ENCODE data around the gene RASL11B. TPM values are rescaled to one million over a fixed set of nuclear protein-coding genes. Genes with fewer than 3 reads are reported as not detected.

Gene RASL11B
- total and polyA plus RNA-seq, 12 donors = 1.3 to 11.0 (median 3.3) TPM

- Histone ChIP-seq H3K27me3 (no peaks in the 10 kb centered on the region), H3K4me3 (no peak overlapping the region), H3K9me3 (replicated peaks in 1 of 3) (no peaks in the 10 kb centered on the region), H3K4me1 (replicated peaks in 1 of 2) (no peaks in the 10 kb centered on the region), H3K36me3 (replicated peaks in 1 of 2) (no peaks in the 10 kb centered on the region), H3K27ac (peak overlapping the region in 1 of 5 donors; percentile 61)
- no peak for TF ChIP-seq POLR2A (IDR thresholded peaks at IDR 0.05)
- no peak for TF ChIP-seq CTCF (IDR thresholded peaks at IDR 0.05)
- intact Hi-C loops (cut with DNase I) = no loop called here
- DNase-seq = no peak
- WGBS, 4 donors = 73 to 80% (median 76%) methylated on average over 5 of the region's 5 CpGs
Measured at GRCh38 chr4:52822972-52823701, 39.0 kb upstream of the RASL11B start.

DNA sequence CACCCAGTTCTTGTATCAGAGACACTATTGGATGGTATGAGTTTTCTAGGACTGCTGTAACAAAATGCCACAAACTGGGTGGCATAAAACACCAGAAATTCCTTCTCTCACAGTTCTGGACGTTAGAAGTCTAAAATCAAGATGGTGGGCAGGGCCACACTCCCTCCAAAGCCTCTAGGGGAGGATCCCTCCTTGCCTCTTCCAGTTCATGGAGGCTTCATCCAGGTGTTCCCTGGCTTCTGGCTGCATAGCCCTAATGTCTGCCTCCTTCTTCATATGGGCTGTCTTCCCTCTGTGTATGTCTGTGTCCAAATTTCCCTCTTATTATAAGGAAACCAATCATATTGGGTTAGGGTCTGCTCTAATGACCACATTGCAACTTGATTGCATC is 38.4 kb upstream of the RASL11B start:
- Histone ChIP-seq H3K27me3 (no peaks in the 10 kb centered on the region), H3K4me3 (no peak overlapping the region), H3K36me3 (replicated peaks in 1 of 2) (no peaks in the 10 kb centered on the region), H3K27ac (peak overlapping the region in 1 of 5 donors; percentile 34), H3K4me1 (replicated peaks in 1 of 2) (no peaks in the 10 kb centered on the region), H3K9me3 (replicated peaks in 1 of 3) (no peaks in the 10 kb centered on the region)
- no peak for DNase-seq
- intact Hi-C loops (cut with DNase I) = no loop called here
- no peak for TF ChIP-seq CTCF (IDR thresholded peaks at IDR 0.05)
- no peak for TF ChIP-seq POLR2A (IDR thresholded peaks at IDR 0.05)
- 65 to 88% (median 81%) methylated on average over 1 of the region's 1 CpG for WGBS, 4 donors

DNA sequence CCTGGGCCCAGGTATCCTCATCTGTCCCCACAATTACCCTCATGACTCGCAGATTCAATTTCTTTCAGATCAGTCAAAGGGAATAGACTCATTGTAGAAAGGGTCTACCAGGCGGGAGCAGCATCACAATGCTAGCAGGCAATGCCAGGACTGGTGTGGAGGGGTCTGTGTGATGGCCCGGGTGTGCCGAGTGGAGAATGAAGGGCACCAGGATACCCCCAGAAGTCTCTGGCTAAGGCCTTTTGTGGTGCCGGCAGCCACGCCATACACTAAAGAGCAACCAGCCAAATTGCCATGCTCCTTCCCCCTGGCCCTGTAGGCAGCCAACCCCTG is 37.9 kb upstream of the RASL11B start:
- no peak overlapping the region for H3K4me3 ChIP-seq
- whole genome bisulfite sequencing, 4 donors = 94 to 97% (median 96%) methylated on average over 6 of the region's 6 CpGs
- H3K9me3 ChIP-seq (replicated peaks in 1 of 3) = no peaks in the 10 kb centered on the region
- TF ChIP-seq CTCF (IDR thresholded peaks at IDR 0.05) (no peak), POLR2A (IDR thresholded peaks at IDR 0.05) (no peak)
- H3K27me3 ChIP-seq = no peaks in the 10 kb centered on the region
- no peaks in the 10 kb centered on the region for H3K36me3 ChIP-seq (replicated peaks in 1 of 2)
- intact Hi-C loops (cut with DNase I) = no loop called here
- H3K4me1 ChIP-seq (replicated peaks in 1 of 2) = no peaks in the 10 kb centered on the region
- no peak for DNase-seq
- H3K27ac ChIP-seq = peak overlapping the region in 1 of 5 donors; percentile 31

- Histone ChIP-seq H3K4me3 (no peak overlapping the region), H3K27me3 (no peaks in the 10 kb centered on the region), H3K27ac (peak overlapping the region in 1 of 5 donors; percentile 31), H3K4me1 (replicated peaks in 1 of 2) (no peaks in the 10 kb centered on the region), H3K9me3 (replicated peaks in 1 of 3) (no peaks in the 10 kb centered on the region), H3K36me3 (replicated peaks in 1 of 2) (no peaks in the 10 kb centered on the region)
- intact Hi-C loops (cut with DNase I) = no loop called here
- DNase-seq = peak in 3 of 7 donors; percentile 21 to 61 (median 31)
- TF ChIP-seq POLR2A (IDR thresholded peaks at IDR 0.05) (no peak), CTCF (IDR thresholded peaks at IDR 0.05) (no peak)
- WGBS, 4 donors = 68 to 78% (median 73%) methylated on average over 10 to 12 of the region's 12 CpGs
Measured at GRCh38 chr4:52824603-52825459, 37.3 kb upstream of the RASL11B start.

All from adrenal gland (tissue), 12 donors.